DOHH2 (cell line): ENCODE measurements around the gene SEMA4D.

Experiments used
- EZH2phosphoT487 ChIP-seq: fragments of 200-600 bp; sonication (generic); IDR thresholded peaks from 2 replicates; pipeline ENCODE4 v1.6.1; 2017; ENCODE audit warnings: borderline replicate concordance, mild to moderate bottlenecking, antibody characterized with exemption, low read length, moderate library complexity, mixed read lengths
- TF ChIP-seq, protein P1 (sequence below): fragments of 200-600 bp; sonication (generic); IDR thresholded peaks from one replicate; pipeline ENCODE4 v1.5.1; 2014; ENCODE audit warnings: antibody characterized with exemption, mild to moderate bottlenecking, low read depth, low read length; ENCODE audit not compliant: poor library complexity, severe bottlenecking

GRCh38 chr9:89538871-89539270 lies 41.0 kb upstream of the SEMA4D start:
- TF ChIP-seq, protein P1, sequence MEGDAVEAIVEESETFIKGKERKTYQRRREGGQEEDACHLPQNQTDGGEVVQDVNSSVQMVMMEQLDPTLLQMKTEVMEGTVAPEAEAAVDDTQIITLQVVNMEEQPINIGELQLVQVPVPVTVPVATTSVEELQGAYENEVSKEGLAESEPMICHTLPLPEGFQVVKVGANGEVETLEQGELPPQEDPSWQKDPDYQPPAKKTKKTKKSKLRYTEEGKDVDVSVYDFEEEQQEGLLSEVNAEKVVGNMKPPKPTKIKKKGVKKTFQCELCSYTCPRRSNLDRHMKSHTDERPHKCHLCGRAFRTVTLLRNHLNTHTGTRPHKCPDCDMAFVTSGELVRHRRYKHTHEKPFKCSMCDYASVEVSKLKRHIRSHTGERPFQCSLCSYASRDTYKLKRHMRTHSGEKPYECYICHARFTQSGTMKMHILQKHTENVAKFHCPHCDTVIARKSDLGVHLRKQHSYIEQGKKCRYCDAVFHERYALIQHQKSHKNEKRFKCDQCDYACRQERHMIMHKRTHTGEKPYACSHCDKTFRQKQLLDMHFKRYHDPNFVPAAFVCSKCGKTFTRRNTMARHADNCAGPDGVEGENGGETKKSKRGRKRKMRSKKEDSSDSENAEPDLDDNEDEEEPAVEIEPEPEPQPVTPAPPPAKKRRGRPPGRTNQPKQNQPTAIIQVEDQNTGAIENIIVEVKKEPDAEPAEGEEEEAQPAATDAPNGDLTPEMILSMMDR, result no peak
- TF ChIP-seq EZH2phosphoT487, result no peak
